Muscle of leg (tissue), 11 donors: ENCODE measurements around the gene CES2. TPM values are rescaled to one million over a fixed set of nuclear protein-coding genes. Genes with fewer than 3 reads are reported as not detected.
"Not testable (repeated sequence)": the region's sequence is repeated elsewhere in the genome, so short reads cannot be mapped to it uniquely, and the experiment has no call there.

Experiments used
- DNase-seq: peaks from one replicate; pipeline ENCODE4 v3.0.0; 2013
- H3K27ac ChIP-seq: one replicate; pipeline ENCODE4 v1.5.1; 2013; ENCODE audit warnings: mild to moderate bottlenecking, low read length, control low read depth
- H3K27me3 ChIP-seq: one replicate; pipeline ENCODE4 v1.6.1; 2013; ENCODE audit warnings: low read length; ENCODE audit not compliant: control insufficient read depth, insufficient read depth
- H3K36me3 ChIP-seq: one replicate; pipeline ENCODE4 v1.6.1; 2013; ENCODE audit warnings: low read length; ENCODE audit not compliant: control insufficient read depth, insufficient read depth
- H3K4me1 ChIP-seq: one replicate; pipeline ENCODE4 v1.6.1; 2013; ENCODE audit warnings: low read length; ENCODE audit not compliant: control insufficient read depth, insufficient read depth
- H3K4me3 ChIP-seq: one replicate; pipeline ENCODE4 v1.5.1; 2013; ENCODE audit warnings: low read length, control low read depth
- H3K9me3 ChIP-seq: replicated peaks from 2 replicates; pipeline ENCODE4 v1.6.1; 2013; ENCODE audit warnings: low read depth, low read length; ENCODE audit not compliant: control insufficient read depth
- WGBS: methylation state at CpG from one replicate; pipeline ENCODE4 v1.1.5; 2013; ENCODE audit warnings: missing lambda C conversion rate; ENCODE audit not compliant: insufficient coverage; 5-methylcytosine and 5-hydroxymethylcytosine counted together
- polyA plus RNA-seq, 8 donors: library from polyadenylated mRNA; unstranded; fragments of 120-200 nt; gene quantifications; one replicate each; pipeline versions ENCODE4 v1.2.1 to v1.2.3, GENCODE V29; 2013; ENCODE audit warnings: inconsistent platforms in 1 of 8, low replicate concordance in 1 of 8; ENCODE audit not compliant: insufficient read length in 8 of 8, insufficient read depth in 1 of 8
- total RNA-seq: library from RNA; stranded (reverse); fragments of 120-200 nt; gene quantifications from one replicate; pipeline ENCODE4 v1.2.4, GENCODE V29; 2013

The CES2 gene
- total and polyA plus RNA-seq, 9 donors = 26.1 to 36.2 (median 30.2) TPM

GRCh38 chr16:66944971-66945370, 9.7 kb downstream of the CES2 start:
- not testable (repeated sequence) for DNase-seq, H3K9me3 ChIP-seq, H3K4me3 ChIP-seq, H3K27ac ChIP-seq
- WGBS = 90% methylated on average over 8 of the region's 9 CpGs
- Histone ChIP-seq H3K36me3 (peaks cover 41% of the 10 kb centered on the region), H3K27me3 (peaks cover 26% of the 10 kb centered on the region), H3K4me1 (peaks cover 21% of the 10 kb centered on the region)

- no peaks in the 10 kb centered on the region for H3K9me3 ChIP-seq
- H3K27me3 ChIP-seq = peaks cover 33% of the 10 kb centered on the region
- peaks cover 21% of the 10 kb centered on the region for H3K4me1 ChIP-seq
- 75% methylated on average over 3 of the region's 4 CpGs for WGBS
- H3K4me3 ChIP-seq = no peak overlapping the region
- H3K27ac ChIP-seq = no peak overlapping the region
- DNase-seq = no peak
- H3K36me3 ChIP-seq = peaks cover 31% of the 10 kb centered on the region
These were observed 10.6 kb downstream of the CES2 start for GRCh38 chr16:66945939-66946338.

GRCh38 chr16:66946541-66946940, 11.2 kb downstream of the CES2 start:
- Histone ChIP-seq H3K27me3 (peaks cover 35% of the 10 kb centered on the region), H3K27ac (no peak overlapping the region), H3K9me3 (peaks cover 2% of the 10 kb centered on the region), H3K36me3 (peaks cover 25% of the 10 kb centered on the region), H3K4me3 (no peak overlapping the region), H3K4me1 (peaks cover 21% of the 10 kb centered on the region)
- WGBS = 73% methylated on average over 7 of the region's 7 CpGs
- DNase-seq = no peak

- Histone ChIP-seq H3K4me1 (peaks cover 21% of the 10 kb centered on the region), H3K27me3 (peaks cover 36% of the 10 kb centered on the region), H3K36me3 (peaks cover 21% of the 10 kb centered on the region), H3K9me3 (peaks cover 2% of the 10 kb centered on the region), H3K27ac (no peak overlapping the region), H3K4me3 (no peak overlapping the region)
- WGBS = 40% methylated on average over 4 of the region's 5 CpGs
- no peak for DNase-seq
These were observed 11.6 kb downstream of the CES2 start for GRCh38 chr16:66946974-66947301.

GRCh38 chr16:66947302-66948065, 12.2 kb downstream of the CES2 start:
- DNase-seq = peak; percentile 89
- Histone ChIP-seq H3K27ac (no peak overlapping the region), H3K4me3 (peak overlapping the region; percentile 43), H3K9me3 (peaks cover 2% of the 10 kb centered on the region), H3K4me1 (peaks cover 21% of the 10 kb centered on the region), H3K36me3 (peaks cover 16% of the 10 kb centered on the region), H3K27me3 (peaks cover 42% of the 10 kb centered on the region)
- 3% methylated on average over 12 of the region's 23 CpGs for WGBS

GRCh38 chr16:66948134-66948836, 13.0 kb downstream of the CES2 start:
- Histone ChIP-seq H3K36me3 (peaks cover 8% of the 10 kb centered on the region), H3K27me3 (peaks cover 43% of the 10 kb centered on the region), H3K4me3 (peak overlapping the region; percentile 43), H3K4me1 (peaks cover 21% of the 10 kb centered on the region), H3K9me3 (peaks cover 2% of the 10 kb centered on the region), H3K27ac (no peak overlapping the region)
- WGBS = 0% methylated on average over 29 of the region's 44 CpGs
- DNase-seq = no peak

GRCh38 chr16:66948837-66949225, 13.5 kb downstream of the CES2 start:
- Histone ChIP-seq H3K9me3 (peaks cover 2% of the 10 kb centered on the region), H3K27ac (no peak overlapping the region), H3K4me3 (no peak overlapping the region), H3K36me3 (peaks cover 2% of the 10 kb centered on the region), H3K4me1 (peaks cover 21% of the 10 kb centered on the region), H3K27me3 (peaks cover 48% of the 10 kb centered on the region)
- DNase-seq = no peak
- 5% methylated on average over 20 of the region's 21 CpGs for WGBS

- WGBS = 57% methylated on average over 4 of the region's 6 CpGs
- Histone ChIP-seq H3K27ac (no peak overlapping the region), H3K4me1 (peaks cover 21% of the 10 kb centered on the region), H3K9me3 (peaks cover 2% of the 10 kb centered on the region), H3K27me3 (peaks cover 50% of the 10 kb centered on the region), H3K36me3 (no peaks in the 10 kb centered on the region), H3K4me3 (no peak overlapping the region)
- DNase-seq = no peak
These were observed 14.2 kb downstream of the CES2 start for GRCh38 chr16:66949472-66949871.

GRCh38 chr16:66950437-66950836, 15.1 kb downstream of the CES2 start:
- Histone ChIP-seq H3K4me1 (peaks cover 21% of the 10 kb centered on the region), H3K27me3 (peaks cover 50% of the 10 kb centered on the region), H3K4me3 (no peak overlapping the region), H3K9me3 (peaks cover 2% of the 10 kb centered on the region), H3K36me3 (no peaks in the 10 kb centered on the region), H3K27ac (no peak overlapping the region)
- WGBS = no CpG with 5 or more reads among the region's 2 CpGs
- DNase-seq = no peak

GRCh38 chr16:66950971-66951790, 15.9 kb downstream of the CES2 start:
- no peak for DNase-seq
- Histone ChIP-seq H3K27me3 (peaks cover 50% of the 10 kb centered on the region), H3K36me3 (no peaks in the 10 kb centered on the region), H3K4me1 (peaks cover 21% of the 10 kb centered on the region), H3K9me3 (peaks cover 2% of the 10 kb centered on the region), H3K27ac (no peak overlapping the region), H3K4me3 (no peak overlapping the region)
- WGBS = no CpG with 5 or more reads among the region's 4 CpGs
